ENCODE measurements around the gene IL25.
"Not testable (repeated sequence)": the region's sequence is repeated elsewhere in the genome, so short reads cannot be mapped to it uniquely, and the experiment has no call there.

The IL25 gene

GRCh38 chr14:23409475-23409874, 36.9 kb downstream of the IL25 start:
- no peak for DNase-seq (ENCODE audit: low read depth, low spot score)

DNA sequence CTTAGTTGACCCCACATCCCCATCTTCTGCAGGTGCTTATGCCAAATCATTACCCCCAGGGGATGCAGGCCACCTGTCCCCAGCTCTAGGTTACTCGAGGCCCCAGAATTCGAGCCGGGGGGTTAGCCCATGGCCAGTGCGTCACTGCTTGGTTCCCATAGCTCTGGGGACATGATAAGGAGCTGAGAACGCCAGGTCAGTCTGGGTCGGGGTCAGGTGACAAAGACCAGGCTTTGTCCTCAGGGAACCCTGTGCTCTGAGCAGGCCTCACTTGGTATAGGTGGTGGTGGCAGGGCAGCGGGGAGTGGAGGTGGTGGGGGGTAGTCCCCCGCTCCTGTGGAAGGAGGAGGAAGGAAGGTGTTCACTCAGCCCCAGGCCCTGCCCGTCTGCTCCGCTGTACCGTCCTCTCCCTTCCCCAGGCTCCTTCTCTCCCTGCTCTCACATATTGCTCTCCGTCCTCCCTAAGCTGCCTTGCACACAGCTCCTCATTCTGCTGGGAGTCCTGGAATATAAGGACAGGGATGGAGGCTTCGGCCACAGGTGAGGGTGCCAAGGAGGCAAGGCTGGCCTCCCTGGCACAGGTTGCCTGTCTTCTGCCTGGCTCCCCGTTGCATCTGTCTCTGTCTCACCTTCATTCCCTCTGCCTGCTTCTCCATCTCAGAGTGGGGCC, 37.5 kb downstream of the IL25 start:
- DNase-seq (ENCODE audit: low read depth, low spot score), result no peak

DNA sequence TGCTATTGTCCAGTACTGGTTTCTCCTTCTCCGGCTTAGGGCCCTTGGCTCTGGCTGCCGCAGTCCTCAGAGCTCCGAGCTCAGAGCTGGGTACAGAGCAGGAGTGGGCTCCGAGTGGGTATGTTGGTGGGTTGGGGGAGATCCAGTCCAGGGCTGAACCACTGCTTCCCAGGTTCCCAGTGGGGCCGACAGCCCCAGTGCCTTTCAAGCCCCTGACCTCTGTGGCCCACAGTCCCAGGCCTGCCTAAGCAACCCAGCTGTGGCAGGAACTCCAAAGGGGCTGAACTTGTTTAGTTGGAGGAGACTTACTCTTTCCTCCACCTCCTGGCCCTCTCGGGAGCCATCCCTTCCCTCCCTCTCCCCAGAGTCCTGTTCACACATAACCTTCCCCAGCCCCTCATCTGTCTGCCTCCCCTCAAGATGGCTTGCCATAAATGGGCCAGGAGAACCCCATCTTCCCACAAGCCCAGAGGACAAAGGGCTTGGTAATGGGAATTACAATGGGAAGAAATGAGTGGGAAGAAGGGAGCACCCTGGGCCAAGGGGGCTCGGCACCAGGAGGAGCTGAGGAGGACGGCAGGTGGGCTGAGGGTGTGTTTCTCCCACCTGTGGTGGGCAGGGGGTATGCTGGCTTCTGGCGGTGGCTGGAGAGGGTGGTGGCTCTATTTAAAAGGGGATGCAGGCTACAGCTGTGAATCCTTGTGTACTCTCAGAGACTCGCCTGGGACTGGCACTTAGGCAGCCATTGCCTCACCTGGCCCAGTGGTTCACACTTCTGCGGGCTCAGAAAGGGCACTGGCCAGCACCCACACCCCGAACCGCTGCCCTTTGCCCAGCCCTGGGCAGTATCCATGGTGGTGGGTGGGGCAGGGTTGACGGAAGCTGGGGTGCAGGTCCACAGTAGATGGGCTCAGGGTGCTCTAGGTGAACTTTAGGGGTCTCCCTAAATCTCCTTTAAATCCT, 39.2 kb downstream of the IL25 start:
- no peak for DNase-seq (ENCODE audit: low read depth, low spot score)

- no peak for DNase-seq (ENCODE audit: low read depth, low spot score)
Observed at GRCh38 chr14:23413681-23414080, 41.1 kb downstream of the IL25 start.

- DNase-seq (ENCODE audit: low read depth, low spot score), result no peak
Observed at GRCh38 chr14:23414254-23414653, 41.6 kb downstream of the IL25 start.

- no peak for DNase-seq (ENCODE audit: low read depth, low spot score)
Observed at GRCh38 chr14:23414906-23415820, 42.6 kb downstream of the IL25 start.

GRCh38 chr14:23415821-23416778, 43.5 kb downstream of the IL25 start:
- no peak for DNase-seq (ENCODE audit: low read depth, low spot score)

DNA sequence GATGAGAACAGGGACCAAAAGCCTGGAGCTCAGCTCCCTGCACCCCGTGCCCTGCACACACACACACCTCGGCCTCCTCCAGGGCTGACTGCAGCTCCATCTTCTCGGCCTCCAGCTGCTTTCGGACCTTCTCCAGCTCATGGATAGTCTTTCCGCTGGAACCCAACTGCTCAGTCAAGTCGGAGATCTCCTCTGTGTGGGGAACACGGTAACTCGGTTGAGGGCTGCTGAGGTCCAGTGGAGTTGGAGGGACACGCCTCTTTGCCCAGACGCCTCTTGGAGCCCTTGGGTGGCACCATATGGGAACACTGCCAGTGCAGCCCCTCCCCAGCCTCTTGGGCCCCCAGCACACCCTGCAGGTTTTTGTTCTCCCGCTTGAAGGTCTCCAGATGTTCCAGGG, 44.2 kb downstream of the IL25 start:
- no peak for DNase-seq (ENCODE audit: low read depth, low spot score)

DNA sequence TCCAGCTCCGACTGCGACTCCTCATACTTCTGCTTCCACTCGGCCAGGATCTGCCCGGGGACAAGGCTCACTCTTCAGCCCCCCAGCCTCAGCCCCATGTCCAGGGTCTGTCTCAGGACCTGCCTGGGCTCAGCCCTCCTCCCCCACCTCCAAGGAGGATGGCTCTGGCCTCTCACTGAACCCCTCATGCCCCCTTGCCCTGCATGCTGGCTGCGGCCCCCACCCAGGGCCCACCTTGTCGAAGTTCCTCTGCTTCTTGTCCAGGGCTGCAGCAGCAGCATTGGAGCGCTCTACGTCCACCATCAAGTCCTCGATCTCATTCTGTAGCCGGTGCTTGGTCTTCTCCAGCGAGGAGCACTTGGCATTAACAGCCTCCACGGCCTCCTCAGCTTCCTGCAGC, 44.7 kb downstream of the IL25 start:
- DNase-seq (ENCODE audit: low read depth, low spot score), result not testable (repeated sequence)

DNA sequence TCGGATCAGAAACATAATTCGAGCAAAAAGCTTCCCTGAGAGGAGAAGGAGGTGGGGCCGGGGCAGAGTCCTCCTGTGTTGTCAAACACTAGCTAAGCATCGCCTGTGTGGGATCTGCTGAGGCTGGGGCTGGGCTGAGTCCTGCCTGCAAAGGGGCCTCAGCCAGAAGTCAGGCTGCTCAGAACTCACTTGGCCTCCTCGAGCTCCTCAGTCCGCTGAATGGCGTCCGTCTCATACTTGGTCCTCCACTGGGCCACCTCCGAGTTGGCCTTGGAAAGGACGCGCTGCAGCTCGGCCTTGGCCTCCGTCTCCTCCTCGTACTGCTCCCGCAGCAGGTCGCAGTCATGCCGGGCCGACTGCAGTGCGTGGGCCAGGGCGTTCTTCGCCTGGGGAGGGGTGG, 45.4 kb downstream of the IL25 start:
- no peak for DNase-seq (ENCODE audit: low read depth, low spot score)

DNA sequence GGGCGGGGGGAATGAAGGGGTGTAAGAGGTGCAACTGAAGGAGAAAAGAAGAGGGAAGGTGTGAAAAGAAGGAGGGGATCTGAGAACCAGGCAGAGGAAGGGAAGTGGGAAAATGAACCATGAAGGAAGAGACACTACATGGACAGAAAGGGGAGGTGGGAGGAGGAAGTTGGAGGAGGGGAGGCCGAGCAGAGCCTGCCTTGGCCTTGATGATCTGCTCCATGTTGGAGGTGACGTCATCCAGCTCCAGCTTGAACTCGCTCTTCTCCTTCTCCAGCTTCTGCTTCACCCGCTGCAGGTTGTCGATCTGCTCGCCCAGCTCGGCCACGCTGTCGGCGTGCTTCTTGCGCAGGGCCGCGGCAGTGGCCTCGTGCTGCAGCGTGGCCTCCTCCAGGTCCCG, 47.0 kb downstream of the IL25 start:
- DNase-seq (ENCODE audit: low read depth, low spot score), result not testable (repeated sequence)

- no peak for DNase-seq (ENCODE audit: low read depth, low spot score)
Observed at GRCh38 chr14:23421594-23421993, 49.0 kb downstream of the IL25 start.

DNA sequence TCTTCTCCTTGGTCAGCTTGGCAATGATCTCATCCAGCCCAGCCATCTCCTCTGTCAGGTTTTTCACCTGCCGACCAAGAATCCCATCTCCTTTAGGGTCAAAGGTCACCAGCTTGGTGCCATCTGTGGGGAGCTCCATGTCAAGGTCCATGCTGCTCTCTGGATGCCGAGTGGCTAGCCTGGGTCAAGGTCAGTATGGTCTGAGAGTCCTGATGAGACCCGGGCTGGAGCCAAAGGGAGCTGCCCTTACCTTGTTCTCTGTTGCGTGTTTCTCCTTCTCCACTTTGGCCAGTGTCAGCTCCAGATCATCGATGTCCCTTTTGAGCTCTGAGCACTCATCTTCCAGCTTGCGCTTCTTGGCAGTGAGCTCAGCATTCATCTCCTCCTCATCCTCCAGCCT, 51.0 kb downstream of the IL25 start:
- DNase-seq (ENCODE audit: low read depth, low spot score), result no peak

DNA sequence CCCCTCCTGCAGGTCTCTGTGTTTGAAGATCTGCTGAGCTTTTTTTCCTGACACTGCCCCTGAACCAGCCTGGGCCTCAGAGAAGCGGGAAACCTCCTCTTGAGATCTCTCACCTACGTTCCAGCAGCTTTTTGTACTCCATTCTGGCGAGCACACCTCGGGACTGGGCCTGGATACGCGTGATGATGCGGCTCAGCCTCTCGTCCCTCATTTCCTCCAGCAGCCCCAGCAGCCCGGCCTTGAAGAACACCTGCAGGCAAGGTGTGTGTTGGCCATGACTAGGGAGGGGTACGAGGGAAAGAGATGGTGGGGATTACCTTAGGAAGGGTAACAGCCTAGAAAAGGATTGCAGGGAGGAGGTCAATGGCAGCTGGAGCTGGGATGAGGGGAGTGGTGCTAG, 52.6 kb downstream of the IL25 start:
- no peak for DNase-seq (ENCODE audit: low read depth, low spot score)

- DNase-seq (ENCODE audit: low read depth, low spot score), result not testable (repeated sequence)
Observed at GRCh38 chr14:23425798-23426197, 53.2 kb downstream of the IL25 start.
